ENCODE data around the gene DNAJC7.
"Not testable (repeated sequence)": the region's sequence is repeated elsewhere in the genome, so short reads cannot be mapped to it uniquely, and the experiment has no call there.

Gene DNAJC7

DNA sequence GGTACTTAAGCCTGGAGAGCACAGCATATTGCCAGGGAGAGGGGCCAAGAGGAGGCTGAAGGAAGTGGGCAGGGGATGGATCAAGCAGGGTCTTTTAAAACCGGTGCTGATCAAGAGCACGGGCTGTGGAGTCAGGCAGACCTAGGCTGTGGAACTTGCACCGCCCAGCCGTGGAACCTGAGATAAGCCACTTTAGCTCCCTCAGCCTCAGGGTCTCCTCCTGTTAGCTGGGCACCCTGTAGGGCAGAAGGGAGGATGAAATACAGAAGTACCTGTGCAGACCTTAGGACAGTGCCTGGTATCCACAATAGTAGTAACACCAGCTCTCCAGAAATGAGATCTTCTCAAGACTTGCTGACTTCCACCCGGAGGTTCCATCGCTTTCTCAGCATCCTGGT is 77.5 kb downstream of the DNAJC7 start:
- TF ChIP-seq, protein P1, sequence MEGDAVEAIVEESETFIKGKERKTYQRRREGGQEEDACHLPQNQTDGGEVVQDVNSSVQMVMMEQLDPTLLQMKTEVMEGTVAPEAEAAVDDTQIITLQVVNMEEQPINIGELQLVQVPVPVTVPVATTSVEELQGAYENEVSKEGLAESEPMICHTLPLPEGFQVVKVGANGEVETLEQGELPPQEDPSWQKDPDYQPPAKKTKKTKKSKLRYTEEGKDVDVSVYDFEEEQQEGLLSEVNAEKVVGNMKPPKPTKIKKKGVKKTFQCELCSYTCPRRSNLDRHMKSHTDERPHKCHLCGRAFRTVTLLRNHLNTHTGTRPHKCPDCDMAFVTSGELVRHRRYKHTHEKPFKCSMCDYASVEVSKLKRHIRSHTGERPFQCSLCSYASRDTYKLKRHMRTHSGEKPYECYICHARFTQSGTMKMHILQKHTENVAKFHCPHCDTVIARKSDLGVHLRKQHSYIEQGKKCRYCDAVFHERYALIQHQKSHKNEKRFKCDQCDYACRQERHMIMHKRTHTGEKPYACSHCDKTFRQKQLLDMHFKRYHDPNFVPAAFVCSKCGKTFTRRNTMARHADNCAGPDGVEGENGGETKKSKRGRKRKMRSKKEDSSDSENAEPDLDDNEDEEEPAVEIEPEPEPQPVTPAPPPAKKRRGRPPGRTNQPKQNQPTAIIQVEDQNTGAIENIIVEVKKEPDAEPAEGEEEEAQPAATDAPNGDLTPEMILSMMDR (IDR thresholded peaks at IDR 0.05; ENCODE audit: low read length, missing control alignments) = no peak
- no peak for DNase-seq (ENCODE audit: low read depth)
- H3K4me3 ChIP-seq (replicated peaks; ENCODE audit: low read depth, low read length) = no peak overlapping the region

DNA sequence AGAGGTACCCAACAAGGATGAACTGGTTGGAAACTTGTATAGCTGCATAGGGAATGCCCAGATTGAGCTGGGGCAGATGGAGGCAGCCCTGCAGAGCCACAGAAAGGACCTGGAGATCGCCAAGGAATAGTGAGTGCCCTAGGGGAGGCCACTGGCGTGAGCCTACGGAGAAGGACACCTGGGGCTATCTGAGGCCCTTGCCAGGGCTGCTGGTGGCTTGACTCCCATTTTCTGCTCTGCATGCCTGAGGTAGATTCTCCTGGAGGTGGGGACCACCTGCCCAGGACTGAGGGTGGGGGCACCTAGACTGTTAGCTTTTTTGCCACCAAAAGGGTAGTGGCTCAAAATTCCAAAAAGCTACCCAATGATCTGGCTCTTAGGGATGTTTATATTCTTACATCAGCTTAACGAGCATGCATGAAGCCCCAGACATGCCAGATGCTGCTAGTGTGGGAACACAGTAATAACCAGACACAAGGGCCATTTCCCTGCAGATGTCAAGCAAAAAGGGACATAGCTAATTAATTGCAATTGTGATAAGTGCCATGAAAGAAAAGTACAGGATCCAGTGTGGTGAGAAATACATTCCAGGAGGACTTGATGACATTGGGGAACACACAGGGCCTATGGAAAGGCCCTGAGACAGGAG is 78.1 kb downstream of the DNAJC7 start:
- TF ChIP-seq, protein P1 (IDR thresholded peaks at IDR 0.05; ENCODE audit: low read length, missing control alignments) = no peak
- no peak overlapping the region for H3K4me3 ChIP-seq (replicated peaks; ENCODE audit: low read depth, low read length)
- no peak for DNase-seq (ENCODE audit: low read depth)

DNA sequence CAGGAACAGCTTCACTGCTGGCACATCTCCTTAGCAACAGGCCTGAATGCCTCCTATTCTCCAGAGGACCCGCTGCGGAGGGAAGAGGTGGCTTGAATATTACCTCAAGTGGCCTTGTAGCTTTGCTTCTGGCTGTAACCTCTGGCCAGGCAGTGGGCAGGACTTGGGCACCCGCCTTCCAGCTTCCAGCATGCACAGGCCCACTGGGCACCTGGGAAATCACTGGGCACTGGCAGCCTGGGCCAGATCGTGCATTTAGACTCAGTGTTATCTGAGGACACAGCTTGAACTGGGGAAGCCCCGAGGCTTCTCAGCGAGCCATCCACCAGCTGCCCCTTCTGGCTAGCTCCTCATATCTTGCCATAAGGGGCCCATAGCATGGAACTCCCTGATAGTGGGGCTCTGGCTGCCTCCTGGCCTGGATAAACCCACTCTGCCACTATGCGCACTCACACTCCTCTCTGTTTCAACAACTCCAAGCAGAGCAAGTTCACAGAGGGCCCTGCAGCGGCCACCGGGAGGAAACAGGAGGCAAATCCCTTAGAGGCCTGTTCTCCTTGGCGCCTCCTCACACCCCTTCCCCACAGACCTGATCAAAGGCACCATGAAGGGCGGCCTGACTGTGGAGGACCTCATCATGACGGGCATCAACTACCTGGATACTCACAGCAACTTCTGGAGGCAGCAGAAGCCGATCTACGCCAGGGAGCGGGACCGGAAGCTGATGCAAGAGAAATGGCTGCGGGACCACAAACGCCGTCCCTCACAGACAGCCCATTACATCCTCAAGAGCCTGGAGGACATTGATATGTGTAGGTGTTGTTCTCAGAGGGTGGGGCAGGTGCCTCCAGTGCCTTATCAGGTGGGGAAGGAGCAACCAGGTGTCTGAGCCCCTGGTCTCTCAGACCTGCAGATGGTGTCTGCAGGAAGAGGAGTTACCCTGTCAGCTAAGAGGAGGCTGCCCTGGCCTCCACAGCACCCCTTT is 79.0 kb downstream of the DNAJC7 start:
- DNase-seq (ENCODE audit: low read depth) = no peak
- no peak overlapping the region for H3K4me3 ChIP-seq (replicated peaks; ENCODE audit: low read depth, low read length)
- TF ChIP-seq, protein P1 (IDR thresholded peaks at IDR 0.05; ENCODE audit: low read length, missing control alignments) = no peak

DNA sequence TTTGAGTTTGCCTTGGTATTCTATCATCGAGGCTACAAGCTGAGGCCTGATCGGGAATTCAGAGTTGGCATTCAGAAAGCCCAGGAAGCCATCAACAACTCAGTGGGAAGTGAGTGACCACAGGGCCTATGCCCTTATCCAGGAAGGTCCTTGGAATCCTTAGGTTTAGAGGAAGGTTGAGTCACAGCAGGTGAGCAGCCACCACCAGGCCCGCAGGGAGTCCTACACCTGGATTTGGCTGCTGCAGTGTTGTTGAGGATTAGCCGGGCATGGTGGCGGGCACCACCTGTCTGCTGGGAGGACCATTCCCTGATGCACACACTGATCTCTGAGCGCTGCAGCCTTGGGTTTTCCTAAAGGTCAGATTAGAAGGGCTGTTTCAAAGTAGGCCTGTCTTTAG is 81.6 kb downstream of the DNAJC7 start:
- TF ChIP-seq, protein P1 (IDR thresholded peaks at IDR 0.05; ENCODE audit: low read length, missing control alignments) = no peak
- no peak overlapping the region for H3K4me3 ChIP-seq (replicated peaks; ENCODE audit: low read depth, low read length)
- DNase-seq (ENCODE audit: low read depth) = no peak

DNA sequence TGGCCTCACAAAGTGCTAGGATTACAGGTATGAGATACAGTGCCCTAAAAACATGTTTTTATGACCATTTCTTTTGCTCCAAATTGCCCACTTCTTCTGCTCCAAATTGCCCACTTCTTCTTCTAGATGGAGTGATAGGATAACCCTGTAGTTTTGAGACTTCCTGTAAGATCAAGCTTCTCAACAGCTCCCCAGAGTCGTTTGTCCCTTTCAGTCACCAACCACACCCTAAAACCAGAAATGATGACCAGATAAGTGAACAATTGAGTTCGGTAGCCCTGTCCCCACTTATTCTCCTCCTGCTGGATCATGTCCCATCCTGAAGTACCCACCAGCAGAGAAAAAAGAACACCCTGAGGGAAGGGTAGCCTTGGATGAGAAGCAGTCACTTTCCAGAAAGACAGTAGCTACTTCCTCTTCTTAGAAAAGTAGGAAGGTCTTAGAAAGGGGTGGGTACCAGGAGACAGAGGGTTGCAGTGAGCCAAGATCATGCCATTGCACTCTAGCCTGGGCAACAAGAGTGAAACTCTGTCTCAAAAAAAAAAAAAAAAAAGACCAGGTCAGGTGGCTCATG is 84.3 kb downstream of the DNAJC7 start:
- H3K4me3 ChIP-seq (replicated peaks; ENCODE audit: low read depth, low read length) = no peak overlapping the region
- DNase-seq (ENCODE audit: low read depth) = no peak
- TF ChIP-seq, protein P1 (IDR thresholded peaks at IDR 0.05; ENCODE audit: low read length, missing control alignments) = no peak

DNA sequence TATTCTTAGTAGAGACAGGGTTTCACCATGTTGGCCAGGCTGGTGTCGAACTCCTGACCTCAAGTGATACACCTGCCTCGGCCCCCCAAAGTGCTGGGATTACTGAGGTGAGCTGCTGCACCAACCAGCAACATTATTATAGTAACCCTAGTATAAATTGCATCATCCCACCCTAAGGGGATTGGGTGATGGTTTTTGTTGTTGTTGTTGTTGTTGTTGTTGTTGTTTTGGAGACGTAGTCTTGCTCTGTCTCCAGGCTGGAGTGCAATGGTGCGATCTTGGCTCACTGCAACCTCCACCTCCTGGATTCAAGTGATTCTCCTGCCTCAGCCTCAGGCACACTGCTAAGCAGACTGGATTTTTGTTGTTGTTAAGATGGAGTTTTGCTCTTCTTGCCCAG is 85.5 kb downstream of the DNAJC7 start:
- not testable (repeated sequence) for H3K4me3 ChIP-seq (replicated peaks; ENCODE audit: low read depth, low read length); DNase-seq (ENCODE audit: low read depth)

DNA sequence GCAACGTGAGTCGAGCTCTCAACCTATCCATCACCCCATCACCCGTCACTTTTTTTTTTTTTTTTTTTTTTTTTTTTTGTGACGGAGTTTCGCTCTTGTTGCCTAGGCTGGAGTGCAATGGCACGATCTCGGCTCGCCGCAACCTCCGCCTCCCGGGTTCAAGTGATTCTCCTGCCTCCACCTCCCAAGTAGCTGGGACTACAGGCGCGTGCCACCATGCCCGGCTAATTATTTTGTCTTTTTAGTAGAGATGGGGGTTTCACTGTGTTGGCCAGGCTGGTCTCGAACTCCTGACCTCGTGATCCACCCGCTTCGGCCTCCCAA is 86.4 kb downstream of the DNAJC7 start:
- DNase-seq (ENCODE audit: low read depth) = not testable (repeated sequence)
- H3K4me3 ChIP-seq (replicated peaks; ENCODE audit: low read depth, low read length) = peak overlapping the region; percentile 60

All from fibroblast of pulmonary artery (primary cell).